GF-D8 (cell line): ENCODE results near the gene ZNF217.

Experiments used
- DNase-seq: peaks from one replicate; lab custom pipeline; 2025; lab: John Stamatoyannopoulos, UW

ZNF217 gene

DNA sequence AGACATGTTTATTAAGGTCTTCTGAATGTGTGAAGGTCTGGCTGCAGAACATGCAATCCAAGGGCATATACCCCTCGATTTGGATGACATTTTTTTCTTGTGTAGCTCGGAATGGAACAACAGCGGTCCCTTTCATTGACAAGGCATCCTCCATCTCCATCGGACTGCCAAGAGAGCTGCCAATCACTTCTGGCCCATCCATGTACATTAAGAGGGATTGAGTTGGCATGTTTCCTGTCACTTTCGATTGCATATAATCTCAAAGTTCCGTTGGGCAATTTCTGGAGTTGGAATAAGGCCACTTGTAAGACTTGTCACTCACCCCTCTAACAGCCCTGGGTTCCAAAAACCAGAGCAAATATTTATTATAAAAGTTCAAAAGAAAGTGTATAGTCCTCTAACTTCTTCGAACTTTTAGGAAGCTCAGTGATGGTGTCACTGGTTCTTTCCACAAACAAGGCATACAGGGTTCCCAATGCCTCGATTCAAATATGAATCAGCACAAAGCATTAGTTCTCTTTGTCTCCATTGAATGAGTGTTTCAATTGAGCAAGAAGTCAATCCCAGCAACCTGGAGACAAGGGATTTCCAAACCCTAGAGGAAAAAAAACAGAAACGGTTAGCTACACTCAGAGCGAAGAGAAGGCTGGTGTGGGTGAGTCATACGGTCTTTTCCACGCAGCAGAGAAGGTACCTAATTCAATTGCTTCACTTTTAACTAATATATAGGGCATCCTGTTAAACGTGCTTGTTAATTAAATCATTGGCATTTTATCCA, 10.9 kb downstream of the ZNF217 start:
- peak; percentile 49 for DNase-seq

DNA sequence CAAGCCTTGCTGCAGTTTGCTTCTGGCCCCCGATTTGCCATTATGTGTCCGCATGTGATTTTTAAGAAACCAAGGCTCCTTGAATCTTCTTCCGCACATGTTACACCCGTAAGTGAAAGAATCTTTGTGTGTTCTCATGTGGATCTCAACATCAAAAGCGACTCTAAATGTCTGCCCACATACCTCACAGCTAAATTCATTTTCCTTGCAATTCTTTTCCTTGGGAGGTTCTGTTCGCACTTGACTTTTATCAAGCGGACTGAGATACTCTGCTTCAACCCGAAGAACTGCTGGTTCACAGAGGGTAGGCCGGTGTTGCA, 11.4 kb downstream of the ZNF217 start:
- DNase-seq = no peak

DNA sequence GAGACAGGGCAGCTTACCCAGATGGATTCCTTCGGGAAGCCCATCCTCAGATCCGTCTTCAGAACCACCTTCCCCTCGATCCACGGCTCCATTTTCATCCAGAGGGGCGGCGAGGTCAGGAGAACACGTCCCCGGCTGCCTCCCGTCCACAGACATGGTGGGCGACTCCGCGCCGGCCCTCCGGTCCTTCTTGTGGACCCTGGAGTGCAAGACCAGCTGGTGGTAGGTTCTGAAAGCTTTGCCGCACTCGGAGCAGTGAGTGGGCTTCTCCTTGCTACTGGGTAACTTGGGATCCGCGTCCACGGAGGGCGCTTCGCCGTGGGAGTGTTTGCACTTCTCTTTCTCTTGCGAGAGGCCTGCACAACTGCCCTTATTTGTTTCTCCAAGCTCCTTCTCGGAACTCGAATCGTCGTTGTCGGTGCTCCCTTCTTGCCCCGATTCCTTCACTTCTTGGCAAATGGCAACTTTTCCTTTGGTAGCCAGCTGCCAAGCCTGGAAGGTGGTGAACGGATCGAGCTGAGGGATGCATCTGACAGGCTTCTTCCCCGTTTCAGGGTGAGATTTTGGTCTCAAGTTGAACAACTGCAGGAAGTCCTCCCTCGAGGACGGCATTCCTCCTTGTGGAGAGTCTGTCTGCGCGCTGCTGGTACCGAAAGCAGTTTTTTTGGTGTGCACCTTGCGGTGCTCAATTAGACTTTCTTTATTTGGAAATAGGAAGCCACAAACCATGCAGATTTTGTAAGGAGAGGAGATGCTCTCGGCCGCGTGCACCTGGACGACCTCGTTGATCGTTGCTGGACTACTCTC, 12.0 kb downstream of the ZNF217 start:
- DNase-seq = no peak

DNA sequence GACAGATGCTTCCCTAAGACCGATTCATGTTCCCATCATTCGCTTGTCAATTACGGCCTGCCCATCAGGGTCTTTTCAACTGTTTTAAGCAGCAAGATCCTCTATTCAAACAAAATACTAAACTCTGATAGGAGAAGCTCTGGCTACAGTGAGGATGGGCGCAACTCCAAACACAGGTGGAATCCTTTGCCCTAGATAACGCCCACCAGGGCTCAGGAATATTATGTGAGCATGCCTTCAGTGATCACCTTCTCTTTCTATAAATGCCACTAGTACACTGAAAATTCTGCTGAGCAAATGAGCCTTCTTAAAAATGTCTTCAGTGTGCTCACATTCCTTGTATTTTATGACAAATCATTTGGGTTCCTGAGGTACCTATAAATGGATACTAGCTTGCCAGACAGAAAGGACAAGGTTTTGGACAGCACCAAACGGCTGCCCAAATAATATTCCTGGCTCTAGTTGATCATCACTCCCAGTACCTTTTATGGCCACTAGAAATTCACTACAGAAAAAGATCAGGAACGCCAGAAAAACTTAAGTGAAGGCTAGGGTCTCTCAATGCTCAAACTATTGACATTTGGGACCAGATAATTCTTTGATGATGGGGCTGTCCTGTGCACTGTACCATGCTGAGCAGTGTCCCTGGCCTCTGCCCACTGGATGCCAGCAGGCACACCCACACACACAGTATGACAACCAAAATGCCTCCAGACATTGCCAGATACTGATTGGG, 13.1 kb downstream of the ZNF217 start:
- DNase-seq = no peak

DNA sequence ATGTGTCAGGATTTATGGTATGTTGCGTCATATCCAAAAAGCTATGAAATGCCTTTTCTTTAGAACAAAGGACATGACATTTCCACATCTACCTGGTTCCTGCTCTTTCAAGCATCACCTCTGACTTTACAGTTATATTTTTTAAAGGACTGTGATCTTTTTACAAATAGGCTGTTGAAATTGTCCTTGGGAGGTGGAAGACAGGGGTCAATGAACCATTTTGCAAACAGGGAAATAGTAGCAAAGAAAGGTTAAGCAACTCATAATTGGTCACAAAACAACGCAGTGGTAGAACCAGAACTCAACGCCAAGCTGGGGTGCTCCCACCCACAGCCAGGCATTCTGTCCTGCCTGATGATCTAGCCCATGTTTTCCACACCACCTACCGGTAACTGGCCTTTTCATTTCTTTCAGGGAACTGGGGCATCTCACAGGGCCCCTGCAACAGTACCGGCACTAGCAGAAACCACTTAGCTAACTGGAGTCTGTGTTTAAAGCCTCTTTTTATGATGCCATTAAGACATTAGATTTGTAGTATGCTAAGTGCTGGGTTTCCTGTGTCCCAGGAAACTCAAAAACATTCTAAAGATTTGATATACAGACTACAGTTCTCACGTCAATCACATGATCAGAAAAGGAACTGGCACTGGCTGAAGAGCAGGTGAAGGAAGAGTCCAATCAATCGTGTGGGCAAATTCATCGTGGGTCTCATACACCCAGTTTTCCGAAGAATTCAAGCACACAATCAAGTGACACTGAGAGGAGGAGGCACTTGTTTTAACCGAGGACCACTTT, 13.9 kb downstream of the ZNF217 start:
- peak; percentile 70 for DNase-seq

DNA sequence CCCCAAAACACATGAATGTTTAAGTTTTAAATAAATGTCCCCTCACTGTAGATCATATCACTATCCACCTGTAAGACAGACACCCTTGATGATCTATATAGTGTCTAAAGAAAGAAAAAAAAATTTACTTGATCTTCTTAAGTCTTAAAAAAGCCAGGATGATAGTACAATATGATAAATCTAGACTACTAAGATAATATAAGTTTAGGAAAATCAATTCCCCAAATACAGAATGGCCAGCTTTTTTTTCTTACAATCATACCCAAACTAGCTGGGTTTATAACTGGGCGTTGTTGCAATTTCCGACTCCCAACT, 14.4 kb downstream of the ZNF217 start:
- DNase-seq = no peak

DNA sequence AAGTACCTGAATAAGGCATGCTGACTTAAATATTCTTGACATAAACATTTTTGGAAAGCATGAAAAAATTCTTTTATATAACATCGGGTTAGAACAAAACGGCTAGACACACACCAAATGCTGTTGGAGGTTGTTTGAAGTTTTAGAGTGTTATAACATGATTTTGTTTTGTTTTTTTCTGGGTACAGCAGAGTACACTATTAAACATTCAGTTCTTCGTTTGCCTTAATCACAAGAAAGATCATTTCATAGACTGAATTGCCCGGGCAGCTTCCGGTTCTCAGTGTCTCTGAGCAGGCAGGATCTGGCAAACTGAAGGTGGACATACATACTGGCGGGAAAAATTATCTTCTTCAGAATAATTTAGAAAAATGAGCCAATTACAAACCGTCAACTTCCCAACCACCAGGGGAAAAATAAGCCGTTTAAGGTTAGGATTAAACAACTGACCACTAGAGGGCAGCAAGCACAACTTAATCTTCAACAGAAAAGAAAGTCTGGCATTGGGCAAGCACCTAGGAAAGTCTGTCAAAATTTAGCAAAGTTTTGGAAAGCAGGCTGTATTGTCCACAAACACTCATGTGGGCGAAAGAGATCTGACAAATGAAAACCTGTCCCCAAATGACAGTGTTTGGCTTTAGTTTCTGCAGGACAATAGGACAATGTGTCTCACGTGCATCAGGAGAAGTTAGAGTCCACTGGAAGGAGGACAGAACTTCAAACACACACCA, 15.0 kb downstream of the ZNF217 start:
- peak; percentile 73 for DNase-seq

DNA sequence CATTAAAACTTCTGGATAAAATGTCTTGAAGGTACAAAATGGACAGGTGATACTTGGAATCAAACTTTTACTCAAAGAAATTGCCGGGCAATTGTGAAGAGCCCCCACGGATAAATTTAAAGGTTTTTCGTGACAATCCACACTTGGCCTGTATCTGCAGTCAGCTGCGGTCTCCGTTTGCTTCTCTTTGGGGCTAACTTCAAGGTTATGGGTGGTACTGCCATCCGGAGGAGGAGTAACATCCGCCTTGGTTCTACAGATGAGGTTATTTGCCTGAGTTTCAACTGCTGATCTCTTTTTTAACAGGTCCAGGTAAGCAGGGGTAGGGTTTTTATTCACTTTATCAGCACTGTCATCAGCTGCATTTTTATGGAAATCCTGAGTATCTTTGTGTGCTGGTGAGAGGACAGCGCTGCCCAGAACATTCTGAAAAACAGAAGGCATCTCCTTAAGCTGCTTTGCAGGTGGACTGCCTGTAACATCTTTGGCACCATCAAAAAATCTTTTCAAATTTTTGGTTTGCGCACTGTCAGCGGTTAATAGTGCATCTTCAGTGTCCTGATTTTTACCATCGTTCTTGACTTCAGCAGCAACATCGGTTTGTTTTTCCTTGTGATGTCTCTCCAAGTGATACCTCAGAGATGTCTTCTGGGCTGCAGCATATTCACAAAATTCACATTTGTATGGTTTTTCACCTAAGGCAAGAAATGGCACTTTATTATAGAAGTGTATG, 16.9 kb downstream of the ZNF217 start:
- DNase-seq = no peak

DNA sequence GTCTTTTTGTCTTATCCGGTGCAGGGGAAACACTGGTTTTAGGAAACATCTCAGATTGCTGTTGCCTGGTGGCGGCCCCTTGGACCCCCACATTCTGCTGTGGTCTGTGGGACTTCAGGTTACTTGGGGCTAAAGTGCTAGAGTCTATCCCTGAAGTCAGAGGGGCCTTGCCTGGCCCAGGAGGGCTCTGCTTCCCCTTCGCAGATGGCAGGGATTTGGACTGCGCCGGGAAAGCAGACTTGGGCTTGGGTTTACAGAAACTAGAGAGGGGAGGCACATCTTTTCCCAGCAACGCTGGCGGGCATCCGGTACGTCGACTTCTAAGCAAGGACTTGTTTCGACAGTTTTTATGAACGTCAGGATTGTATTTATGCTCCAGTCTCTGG, 17.5 kb downstream of the ZNF217 start:
- DNase-seq = no peak

DNA sequence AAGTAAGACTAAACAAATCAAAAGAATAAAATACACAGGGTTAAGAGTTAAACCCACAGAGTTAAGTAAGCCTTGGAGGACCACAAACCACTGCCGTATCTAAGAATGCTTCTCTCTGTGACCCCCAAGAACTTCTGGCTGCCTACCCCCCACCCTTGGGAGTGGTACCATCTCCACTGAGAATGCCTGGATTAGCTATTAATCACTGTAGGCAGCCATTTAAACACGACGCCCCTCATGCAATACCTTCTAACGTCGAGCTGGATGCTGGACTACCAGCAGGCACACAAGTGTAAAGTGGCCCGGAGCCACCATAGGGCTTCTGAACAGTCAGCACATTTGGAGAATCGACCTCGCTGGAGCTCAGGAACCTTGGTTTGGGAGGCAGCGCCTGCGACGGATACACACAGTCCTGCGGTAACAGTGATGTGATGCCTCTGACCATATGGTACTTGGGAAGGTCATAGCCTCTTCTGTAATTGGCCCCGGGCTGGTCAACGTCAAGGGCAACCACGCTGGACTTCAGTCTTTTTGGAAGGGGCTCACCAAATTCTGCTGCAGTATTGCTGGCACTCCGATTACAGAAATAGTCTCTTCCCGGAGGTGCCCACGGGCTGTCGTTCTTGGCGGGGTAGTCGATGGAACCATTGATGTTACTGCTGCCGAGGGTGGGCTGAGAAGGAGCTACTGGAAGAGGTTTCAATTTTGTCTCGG, 18.0 kb downstream of the ZNF217 start:
- DNase-seq = no peak

DNA sequence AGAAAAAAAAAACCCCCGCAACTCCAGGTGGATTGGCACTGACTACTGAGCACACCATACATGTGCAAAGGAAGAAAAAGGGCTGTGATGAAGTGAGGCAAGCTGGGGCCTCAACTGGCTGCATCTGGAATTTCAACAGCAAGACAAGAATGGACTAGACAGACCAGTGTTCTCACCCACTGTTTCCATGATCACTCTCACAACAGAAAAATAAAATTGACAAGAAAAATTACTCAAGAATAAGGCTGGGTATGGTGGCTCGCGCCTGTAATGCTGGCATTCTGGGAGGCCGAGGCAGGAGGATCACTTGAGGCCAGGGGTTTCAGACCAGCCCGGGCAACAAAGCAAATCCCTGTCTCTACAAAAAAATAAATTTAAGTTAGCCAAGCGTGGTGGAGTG, 18.8 kb downstream of the ZNF217 start:
- DNase-seq = no peak

DNA sequence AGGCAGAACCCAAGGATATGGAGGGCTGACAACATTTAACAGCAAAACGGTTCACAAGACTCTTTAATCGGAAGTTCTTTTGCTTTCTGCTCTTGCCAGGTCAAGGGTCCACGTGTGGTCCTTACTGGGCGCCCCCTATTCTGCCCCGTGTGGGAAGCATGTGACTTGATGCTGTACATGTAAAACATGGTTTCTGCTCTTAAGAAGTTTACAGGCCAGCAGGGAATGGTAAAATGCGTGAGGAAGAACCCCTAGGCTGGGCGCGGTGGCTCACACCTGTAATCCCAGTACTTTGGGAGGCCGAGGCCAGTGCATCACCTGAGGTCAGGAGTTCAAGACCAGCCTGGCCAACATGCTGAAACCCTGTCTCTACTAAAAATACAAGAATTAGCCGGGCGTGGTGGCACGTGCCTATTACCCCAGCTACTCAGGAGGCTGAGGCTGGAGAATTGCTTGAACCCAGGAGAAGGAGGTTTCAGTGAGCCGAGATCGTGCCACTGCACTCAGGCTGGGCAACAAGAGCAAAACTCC, 19.3 kb downstream of the ZNF217 start:
- no peak for DNase-seq

DNA sequence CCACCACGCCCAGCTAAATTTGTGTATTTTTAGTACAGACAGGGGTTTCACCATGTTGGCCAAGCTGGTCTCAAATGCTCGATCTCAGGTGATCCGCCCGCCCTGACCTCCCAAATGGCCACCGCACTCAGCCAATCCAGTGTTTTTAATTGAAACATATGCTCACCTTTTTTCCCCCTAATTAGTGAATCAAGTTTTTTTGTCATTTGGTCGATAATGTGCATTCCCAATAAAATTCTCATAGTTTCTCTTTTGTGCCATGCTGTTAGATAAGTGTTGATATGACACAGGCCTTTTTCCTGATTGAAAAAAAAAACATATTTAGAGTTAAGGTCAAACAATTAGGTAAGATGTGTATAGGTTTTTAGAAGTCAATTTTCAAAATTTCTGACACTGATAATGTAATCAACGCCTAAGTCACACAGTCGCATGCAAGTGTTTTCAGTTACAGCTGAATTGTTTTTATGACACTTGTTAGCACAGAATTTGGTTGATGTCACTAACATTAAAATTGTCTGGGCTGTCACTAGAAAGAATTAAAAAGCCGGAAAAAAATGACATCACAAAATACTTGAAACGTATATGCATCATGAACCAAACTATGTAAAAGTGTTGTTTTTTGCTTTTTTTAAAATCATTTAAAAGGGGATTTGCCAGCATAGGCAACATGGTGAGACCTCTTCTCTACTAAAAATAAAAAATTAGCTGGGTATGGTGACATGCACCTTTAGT, 21.9 kb downstream of the ZNF217 start:
- DNase-seq = no peak

DNA sequence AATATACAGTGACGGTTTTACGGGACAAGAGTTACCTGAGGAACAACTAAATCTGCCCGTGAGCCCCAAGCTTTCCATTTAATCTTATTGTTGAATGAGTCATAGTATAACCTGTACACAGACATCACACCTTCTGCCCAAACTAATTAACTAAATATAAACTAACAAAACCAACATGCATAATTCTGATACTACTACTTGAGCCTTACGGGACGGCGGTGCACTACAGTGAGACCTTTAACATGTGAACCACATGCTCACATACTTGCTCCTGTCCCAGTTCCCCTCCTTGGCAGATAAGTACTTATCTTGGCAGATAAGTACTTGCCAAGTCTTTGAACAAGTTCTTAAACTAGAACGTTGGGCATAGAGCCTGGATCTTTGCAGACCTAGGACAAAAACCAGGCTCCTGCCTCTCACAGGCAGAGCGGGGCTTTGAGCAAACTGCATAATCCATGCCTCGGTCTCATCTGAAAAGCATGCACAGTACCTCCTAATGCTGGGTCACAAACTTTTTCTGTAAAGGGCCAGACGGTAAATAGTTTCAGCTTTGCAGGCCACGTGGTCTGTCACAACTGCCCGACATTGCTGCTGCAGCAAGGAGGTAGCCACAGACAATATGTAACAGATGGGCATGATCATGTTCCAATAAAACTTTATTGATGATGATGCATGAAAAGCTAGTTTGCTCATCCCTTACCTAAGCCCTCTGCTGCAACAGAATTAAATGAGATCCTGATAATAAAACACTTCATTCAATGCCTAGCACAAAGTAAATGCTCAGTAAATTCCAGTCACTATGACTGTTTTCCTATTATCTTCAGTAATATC, 23.0 kb downstream of the ZNF217 start:
- no peak for DNase-seq

DNA sequence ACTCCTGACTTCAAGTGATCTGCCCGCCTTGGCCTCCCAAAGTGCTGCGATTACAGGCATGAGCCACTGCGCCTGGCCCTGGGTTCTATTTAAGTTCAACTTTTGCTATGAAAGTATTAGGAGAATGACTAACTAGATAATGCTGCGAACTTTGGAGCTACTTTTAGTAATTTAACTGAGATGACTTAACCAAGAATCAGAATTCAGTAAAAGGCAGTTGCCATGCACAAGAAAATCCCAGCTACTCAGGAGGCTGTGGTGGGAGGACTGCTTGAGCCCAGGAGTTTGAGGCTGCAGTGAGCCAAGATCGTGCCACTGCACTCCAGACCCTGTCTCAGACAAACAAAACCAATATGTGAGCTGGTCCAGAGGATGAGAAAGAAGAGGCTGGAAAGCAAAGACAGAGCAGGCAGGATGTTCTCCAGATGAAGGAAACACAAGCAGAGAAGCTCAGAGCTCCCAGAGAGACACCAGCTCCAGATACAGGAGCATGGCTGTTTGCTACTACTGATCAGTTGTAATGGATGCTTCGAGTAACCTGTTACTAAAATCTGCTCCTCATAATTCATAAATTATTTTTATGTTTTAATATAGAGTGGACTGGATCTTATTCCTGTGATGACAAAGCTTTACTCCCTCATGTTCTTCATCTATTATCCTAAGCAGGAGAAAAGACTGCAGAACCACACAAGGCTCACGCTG, 23.9 kb downstream of the ZNF217 start:
- DNase-seq = no peak

DNA sequence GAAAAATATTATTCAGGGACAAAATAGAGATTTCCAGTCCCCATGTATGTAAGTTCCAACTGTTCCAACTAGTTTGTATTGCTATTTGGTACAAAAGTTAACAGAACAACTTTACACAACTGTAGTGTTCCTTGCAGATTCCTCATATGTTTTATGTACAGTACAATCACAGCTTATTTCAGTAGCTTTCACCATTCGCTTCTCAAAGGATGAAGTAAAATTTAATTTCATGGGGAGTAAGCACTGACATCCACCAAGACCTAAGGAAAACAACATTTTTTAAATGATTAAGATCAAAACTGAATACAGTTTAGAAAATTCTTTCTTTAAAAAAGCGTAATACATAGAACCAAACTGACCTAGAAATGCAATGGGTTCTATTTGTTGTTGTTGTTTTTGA, 24.6 kb downstream of the ZNF217 start:
- DNase-seq = no peak

DNA sequence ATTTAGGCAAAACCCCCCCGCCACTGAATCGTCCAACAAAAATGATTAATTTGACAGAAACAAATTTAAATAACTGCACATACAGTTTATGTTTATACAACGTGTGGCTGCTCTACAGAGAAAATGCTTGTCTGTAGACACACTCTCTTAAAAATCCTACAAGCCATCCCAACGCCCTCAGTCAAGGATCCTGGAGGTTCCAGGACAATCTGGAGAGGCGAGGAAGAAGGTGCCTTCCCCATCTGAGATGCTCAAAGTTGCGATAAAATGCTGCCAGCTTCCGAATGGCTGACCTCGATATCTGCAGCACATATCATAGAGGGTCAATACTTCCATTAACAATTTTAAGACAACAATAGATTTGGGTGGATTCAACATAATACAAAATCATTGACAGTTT, 25.3 kb downstream of the ZNF217 start:
- DNase-seq = no peak

DNA sequence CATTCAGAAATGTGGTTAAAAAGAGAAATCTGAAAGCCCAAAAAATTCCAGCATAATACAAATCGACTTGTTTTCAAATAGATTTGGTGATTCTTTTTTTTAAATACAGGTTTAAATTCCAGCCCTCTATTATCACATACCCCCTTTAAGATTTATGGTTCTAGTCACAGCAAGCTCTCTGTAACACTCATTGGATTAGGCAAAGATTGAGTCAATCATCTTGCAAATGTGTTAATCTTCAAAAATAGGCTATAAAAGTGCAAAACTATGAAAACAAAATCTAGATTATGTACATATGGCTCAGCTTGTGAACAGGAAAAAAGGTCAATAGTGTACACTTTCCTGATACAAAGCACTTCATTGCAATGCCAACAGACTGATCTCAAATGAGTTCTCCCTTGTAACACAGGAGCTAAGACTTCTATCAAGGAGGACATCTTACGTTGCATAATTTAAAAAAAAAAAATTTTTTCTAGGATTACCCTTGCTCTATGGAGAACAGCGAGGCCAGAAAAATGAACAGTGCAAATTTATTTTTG, 26.2 kb downstream of the ZNF217 start:
- no peak for DNase-seq
